ENCODE measurements around the gene RRP12. TPM values are rescaled to one million over a fixed set of nuclear protein-coding genes. Genes with fewer than 3 reads are reported as not detected.
A peak's percentile ranks its signal among the peaks of the same experiment; 100 is the strongest.

The RRP12 gene
- total and polyA plus RNA-seq, 12 donors = 11.1 to 46.6 (median 22.3) TPM

- intact Hi-C loops (cut with DNase I) = loop anchor here in 1 of 10 donors (5.0 kb wide), 1 partner anchor 81 kb away; no protein-coding TSS in a partner anchor
Measured at GRCh38 chr10:97358781-97359180, 42.4 kb downstream of the RRP12 start.

GRCh38 chr10:97358349-97358748 is 42.8 kb downstream of the RRP12 start:
- no peaks in the 10 kb centered on the region for H3K27me3 ChIP-seq
- intact Hi-C loops (cut with DNase I) = loop anchor here in 1 of 10 donors (5.0 kb wide), 1 partner anchor 81 kb away; no protein-coding TSS in a partner anchor
- H3K4me3 ChIP-seq = no peak overlapping the region
- H3K4me1 ChIP-seq = peaks cover 0 to 56% (median 15%) of the 10 kb centered on the region in 9 donors
- TF ChIP-seq CTCF (IDR thresholded peaks at IDR 0.05) = no peak
- no peaks in the 10 kb centered on the region for H3K9me3 ChIP-seq
- H3K36me3 ChIP-seq = peaks cover 0 to 89% (median 37%) of the 10 kb centered on the region in 9 donors
- WGBS, 2 donors = 95 to 98% methylated on average over 4 of the region's 4 CpGs
- no peak for DNase-seq
- H3K27ac ChIP-seq = no peak overlapping the region
- ATAC-seq = no peak

More at GRCh38 chr10:97358781-97359180, 42.4 kb downstream of the RRP12 start:
- Histone ChIP-seq H3K4me3 (no peak overlapping the region), H3K9me3 (no peaks in the 10 kb centered on the region), H3K27ac (no peak overlapping the region), H3K4me1 (peaks cover 0 to 53% (median 15%) of the 10 kb centered on the region in 9 donors), H3K36me3 (peaks cover 0 to 93% (median 41%) of the 10 kb centered on the region in 9 donors), H3K27me3 (no peaks in the 10 kb centered on the region)
- WGBS, 2 donors = 72 to 84% methylated on average over 3 of the region's 3 CpGs
- TF ChIP-seq CTCF (IDR thresholded peaks at IDR 0.05) = no peak
- DNase-seq = no peak
- ATAC-seq = no peak

GRCh38 chr10:97356918-97357317 is 44.2 kb downstream of the RRP12 start:
- DNase-seq (no peak), ATAC-seq (no peak)
- no peak for TF ChIP-seq CTCF (IDR thresholded peaks at IDR 0.05)
- Histone ChIP-seq H3K27ac (peak overlapping the region in 3 of 10 donors; percentile 10 to 72 (median 51)), H3K9me3 (no peaks in the 10 kb centered on the region), H3K36me3 (peaks cover 0 to 80% (median 35%) of the 10 kb centered on the region in 9 donors), H3K4me3 (no peak overlapping the region), H3K27me3 (no peaks in the 10 kb centered on the region), H3K4me1 (peaks cover 0 to 46% (median 15%) of the 10 kb centered on the region in 9 donors)
- intact Hi-C loops (cut with DNase I) = loop anchor here in 1 of 10 donors (5.0 kb wide), 1 partner anchor 80 kb away; no protein-coding TSS in a partner anchor
- WGBS, 2 donors = 78 to 90% methylated on average over 7 of the region's 7 CpGs

GRCh38 chr10:97356318-97356914 is 44.7 kb downstream of the RRP12 start:
- DNase-seq = no peak
- no peak for TF ChIP-seq CTCF (IDR thresholded peaks at IDR 0.05)
- Histone ChIP-seq H3K4me3 (no peak overlapping the region), H3K27ac (peak overlapping the region in 5 of 10 donors; percentile 45 to 72 (median 64)), H3K27me3 (no peaks in the 10 kb centered on the region), H3K4me1 (peaks cover 0 to 45% (median 15%) of the 10 kb centered on the region in 9 donors), H3K36me3 (peaks cover 0 to 83% (median 35%) of the 10 kb centered on the region in 9 donors), H3K9me3 (no peaks in the 10 kb centered on the region)
- ATAC-seq = peak in 4 of 8 donors; percentile 10 to 29 (median 15)
- intact Hi-C loops (cut with DNase I) = loop anchor here in 1 of 10 donors (5.0 kb wide), 1 partner anchor 79 kb away; no protein-coding TSS in a partner anchor
- 76 to 82% methylated on average over 6 of the region's 6 CpGs for WGBS, 2 donors

All from heart right ventricle (tissue), 16 donors.